Skeletal muscle cell (primary cell): ENCODE data around the gene GMEB2.

Experiments
- DNase-seq: peaks from one replicate; pipeline ENCODE4 v3.0.0-alpha.2; 2010; ENCODE audit warnings: low read depth
- H3K4me3 ChIP-seq: 2 replicates; pipeline ENCODE4 v1.5.1; 2011; ENCODE audit warnings: low read depth, mild to moderate bottlenecking, control low read depth, low read length, moderate library complexity

The GMEB2 gene

GRCh38 chr20:63542031-63542559, 84.8 kb downstream of the GMEB2 start:
- H3K4me3 ChIP-seq: no peak overlapping the region
- no peak for DNase-seq

GRCh38 chr20:63541371-63541770, 85.5 kb downstream of the GMEB2 start:
- H3K4me3 ChIP-seq: no peak overlapping the region

GRCh38 chr20:63540417-63541186, 86.3 kb downstream of the GMEB2 start:
- no peak overlapping the region for H3K4me3 ChIP-seq
- no peak for DNase-seq

More at GRCh38 chr20:63541371-63541770, 85.5 kb downstream of the GMEB2 start:
- DNase-seq: no peak

GRCh38 chr20:63539441-63540370, 87.2 kb downstream of the GMEB2 start:
- no peak overlapping the region for H3K4me3 ChIP-seq
- no peak for DNase-seq

DNA sequence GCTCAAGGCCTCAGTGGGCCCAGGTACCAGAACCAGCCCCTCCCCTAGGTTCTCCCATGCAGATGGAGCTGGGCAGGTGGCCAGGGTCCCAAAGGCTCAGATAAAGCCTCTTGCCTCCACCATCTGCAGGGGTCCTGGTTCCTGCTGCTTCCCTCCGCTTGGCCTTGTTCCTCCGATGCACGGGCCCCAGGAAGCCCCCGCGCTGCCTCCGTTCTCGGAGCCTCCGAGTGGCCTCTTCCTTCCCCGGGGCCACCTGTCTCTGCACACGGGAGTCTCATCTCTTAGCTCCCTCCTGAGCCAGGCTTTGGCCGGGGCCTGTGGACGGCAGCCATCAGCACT, 87.8 kb downstream of the GMEB2 start:
- no peak overlapping the region for H3K4me3 ChIP-seq

DNA sequence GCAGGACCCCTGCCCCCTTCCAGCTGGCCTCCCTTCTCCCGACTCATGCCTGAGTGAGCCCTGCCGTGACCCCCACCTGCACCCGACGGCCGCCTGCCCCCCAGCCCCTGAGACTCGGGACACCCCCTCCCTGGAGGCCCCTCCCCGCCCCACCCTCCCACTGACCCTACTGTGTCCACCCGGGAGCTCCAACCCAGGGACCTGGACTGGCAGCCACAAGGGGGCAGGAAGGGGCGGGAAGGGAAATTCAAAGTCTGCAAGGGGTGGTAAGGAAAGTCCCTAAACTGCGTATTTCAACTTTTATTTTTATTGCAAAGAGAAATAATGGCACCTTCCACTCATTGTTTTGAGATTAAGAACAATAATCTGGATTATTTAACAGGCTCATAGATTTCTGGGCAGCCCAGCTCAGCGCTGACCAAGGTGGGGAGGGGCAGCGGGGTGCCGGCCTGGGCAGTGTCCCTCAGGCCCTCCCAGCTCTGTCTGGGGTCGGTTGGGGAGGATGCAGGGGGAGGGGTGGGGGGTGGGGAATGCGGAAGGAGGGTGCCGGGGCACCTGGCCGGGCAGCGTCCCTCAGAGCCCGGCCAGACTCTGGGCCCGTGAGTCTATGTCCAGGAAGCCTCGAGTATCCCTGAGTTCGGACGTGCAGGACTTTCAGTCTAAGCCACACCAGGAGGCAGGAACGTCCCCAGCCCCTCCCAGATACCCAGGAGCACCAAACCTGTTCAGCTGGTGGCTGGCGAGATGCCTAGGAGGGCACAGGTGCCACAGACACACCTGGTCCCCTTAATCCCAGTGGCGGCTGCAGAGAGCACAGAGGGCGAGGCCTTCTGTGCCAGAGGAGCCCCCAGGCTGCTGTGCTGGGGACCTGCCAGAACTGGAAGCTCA, 88.5 kb downstream of the GMEB2 start:
- DNase-seq: no peak
- peak overlapping the region; percentile 26 for H3K4me3 ChIP-seq

More for the DNA sequence above, 87.8 kb downstream of the GMEB2 start:
- DNase-seq: no peak
